Effector memory CD4-positive, alpha-beta T cell (primary cell): ENCODE measurements around the gene STAM.

Experiments used
- DNase-seq, 3 donors: peaks; one replicate each; pipeline ENCODE4 v3.0.0-alpha.2; 2020
- H3K27ac ChIP-seq: 2 replicates; pipeline ENCODE4 v1.7.0; 2013; ENCODE audit warnings: mild to moderate bottlenecking, low read length, moderate library complexity; ENCODE audit not compliant: insufficient read depth, poor library complexity, severe bottlenecking
- H3K27me3 ChIP-seq: replicated peaks from 2 replicates; pipeline ENCODE4 v1.7.0; 2013; ENCODE audit warnings: mild to moderate bottlenecking, low read length; ENCODE audit not compliant: insufficient read depth, control insufficient read depth, poor library complexity, severe bottlenecking
- H3K36me3 ChIP-seq: 2 replicates; pipeline ENCODE4 v1.7.0; 2013; ENCODE audit warnings: mild to moderate bottlenecking, low read length, moderate library complexity; ENCODE audit not compliant: control insufficient read depth, insufficient read depth
- H3K4me1 ChIP-seq: 2 replicates; pipeline ENCODE4 v1.7.0; 2013; ENCODE audit warnings: low read length, mild to moderate bottlenecking; ENCODE audit not compliant: control insufficient read depth, insufficient read depth, poor library complexity, severe bottlenecking
- H3K4me3 ChIP-seq: 2 replicates; pipeline ENCODE4 v1.7.0; 2013; ENCODE audit warnings: low read length, low read depth, mild to moderate bottlenecking; ENCODE audit not compliant: insufficient read depth, poor library complexity, severe bottlenecking
- H3K9me3 ChIP-seq: 2 replicates; pipeline ENCODE4 v1.7.0; 2013; ENCODE audit warnings: mild to moderate bottlenecking, low read length, moderate library complexity; ENCODE audit not compliant: control insufficient read depth
- total RNA-seq, 3 donors: gene quantifications; one replicate each; lab custom pipeline; 2026; lab: John Stamatoyannopoulos, UW

STAM gene
- 52.7 to 85.2 (median 68.5) reads per million in 3 donors for total RNA-seq

DNA sequence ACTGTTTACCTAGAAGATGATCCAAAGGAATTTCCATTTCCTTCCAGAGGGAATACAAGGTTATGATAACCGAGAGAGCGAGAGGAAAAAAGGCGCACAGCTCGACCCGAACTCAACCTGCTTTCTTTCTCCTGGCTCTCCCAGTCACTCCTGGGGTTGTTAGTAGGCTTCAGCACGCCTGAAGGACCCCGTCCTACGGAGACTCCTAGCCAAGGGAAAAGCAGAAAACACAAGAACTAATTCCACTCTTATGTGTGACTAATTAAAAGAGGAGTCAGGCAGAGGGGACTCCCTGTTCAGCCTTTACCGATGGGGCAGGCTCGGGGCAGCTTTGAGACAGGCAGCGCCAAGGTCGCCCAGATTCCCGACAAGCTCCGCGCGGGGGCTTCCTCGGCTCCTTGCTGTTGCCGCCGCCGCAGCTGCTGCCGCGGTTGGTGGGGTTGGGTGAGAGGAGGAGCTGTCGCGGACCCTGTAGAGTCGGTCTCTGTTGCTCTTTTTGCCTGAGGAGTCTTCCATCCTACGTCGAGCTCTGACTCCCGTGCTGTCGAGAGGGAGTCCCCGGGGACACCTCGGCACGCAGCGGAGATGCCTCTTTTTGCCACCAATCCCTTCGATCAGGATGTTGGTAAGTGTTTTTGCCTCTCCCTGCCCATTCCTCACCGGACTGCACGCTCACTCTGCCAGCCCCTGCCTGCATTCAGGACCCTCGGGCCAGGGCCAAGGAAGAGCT is at the start of gene STAM:
Gene STAM, plus strand, starts transcription at position 397 of the 730 bp plus-strand sequence. Its CDS starts 189 bp downstream, at position 586.
- Histone ChIP-seq H3K27ac (peak within 1 kb of the TSS; percentile 96), H3K36me3 (no peaks in the 10 kb centered on the region), H3K27me3 (no peaks in the 10 kb centered on the region), H3K4me1 (peaks cover 20% of the 10 kb centered on the region), H3K4me3 (peak within 1 kb of the TSS; percentile 78), H3K9me3 (no peaks in the 10 kb centered on the region)
- peak; percentile 85 to 88 (median 87) for DNase-seq

DNA sequence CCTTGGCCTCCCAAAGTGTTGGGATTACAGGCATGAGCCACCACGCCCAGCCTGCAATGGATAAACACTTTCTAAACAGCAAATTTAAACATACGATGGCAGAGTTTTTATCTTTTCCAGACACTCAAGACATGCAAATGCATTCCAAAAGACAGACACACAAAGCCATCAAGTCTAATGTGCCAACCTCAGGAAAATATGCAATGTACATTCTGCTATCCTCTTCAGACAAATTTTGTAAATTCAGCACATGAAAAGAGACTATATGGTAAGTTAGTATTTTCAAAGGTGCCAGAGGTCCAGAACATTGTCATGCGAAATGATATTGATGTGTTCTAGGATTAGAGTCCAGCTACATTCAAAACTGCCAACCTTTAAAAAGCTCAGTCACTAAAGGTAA is 46.6 kb upstream of the STAM start:
- Histone ChIP-seq H3K27me3 (no peaks in the 10 kb centered on the region), H3K9me3 (no peaks in the 10 kb centered on the region), H3K27ac (no peak overlapping the region), H3K36me3 (no peaks in the 10 kb centered on the region), H3K4me1 (no peaks in the 10 kb centered on the region), H3K4me3 (no peak overlapping the region)
- DNase-seq = no peak

DNA sequence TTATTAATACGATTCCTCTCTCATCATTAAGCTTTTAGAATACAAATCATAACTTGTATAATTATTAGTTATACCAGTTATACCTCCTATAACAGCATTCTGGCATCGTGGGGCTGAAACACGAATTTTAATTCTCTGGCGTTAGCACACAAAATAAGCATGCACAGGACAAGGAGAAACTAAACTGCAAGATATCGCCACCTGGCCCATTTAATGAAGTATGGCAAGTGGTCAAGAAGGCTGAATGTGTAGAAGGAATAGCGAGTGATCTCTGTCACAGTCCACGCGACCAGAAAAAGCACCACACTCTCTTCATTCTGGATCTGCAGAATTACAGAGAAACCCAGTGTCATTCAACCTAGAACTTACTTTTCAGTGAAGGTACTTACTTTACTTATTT is 44.9 kb upstream of the STAM start:
- no peak for DNase-seq
- Histone ChIP-seq H3K4me3 (no peak overlapping the region), H3K9me3 (no peaks in the 10 kb centered on the region), H3K27ac (no peak overlapping the region), H3K27me3 (no peaks in the 10 kb centered on the region), H3K4me1 (no peaks in the 10 kb centered on the region), H3K36me3 (no peaks in the 10 kb centered on the region)

DNA sequence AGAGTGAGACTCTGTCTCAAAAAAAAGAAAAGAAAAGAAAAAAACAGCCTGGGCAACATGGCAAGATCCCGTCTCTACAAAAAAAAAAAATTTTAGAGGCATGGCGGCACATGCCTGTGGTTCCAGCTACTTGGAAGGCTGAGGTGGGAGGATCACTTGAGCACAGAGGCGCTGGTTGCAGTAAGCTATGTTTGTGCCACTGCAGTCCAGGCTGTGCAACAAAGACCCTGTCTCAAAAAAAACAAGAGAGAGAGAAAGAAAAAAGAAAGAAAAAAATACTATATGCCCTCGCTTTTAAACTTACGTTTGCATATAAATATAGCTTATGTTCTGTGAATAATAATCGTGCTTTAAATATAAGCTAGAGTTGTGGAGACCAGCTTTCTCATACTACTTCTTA is 38.0 kb upstream of the STAM start:
- Histone ChIP-seq H3K27ac (no peak overlapping the region), H3K9me3 (no peaks in the 10 kb centered on the region), H3K4me1 (no peaks in the 10 kb centered on the region), H3K27me3 (no peaks in the 10 kb centered on the region), H3K36me3 (no peaks in the 10 kb centered on the region), H3K4me3 (no peak overlapping the region)
- no peak for DNase-seq

DNA sequence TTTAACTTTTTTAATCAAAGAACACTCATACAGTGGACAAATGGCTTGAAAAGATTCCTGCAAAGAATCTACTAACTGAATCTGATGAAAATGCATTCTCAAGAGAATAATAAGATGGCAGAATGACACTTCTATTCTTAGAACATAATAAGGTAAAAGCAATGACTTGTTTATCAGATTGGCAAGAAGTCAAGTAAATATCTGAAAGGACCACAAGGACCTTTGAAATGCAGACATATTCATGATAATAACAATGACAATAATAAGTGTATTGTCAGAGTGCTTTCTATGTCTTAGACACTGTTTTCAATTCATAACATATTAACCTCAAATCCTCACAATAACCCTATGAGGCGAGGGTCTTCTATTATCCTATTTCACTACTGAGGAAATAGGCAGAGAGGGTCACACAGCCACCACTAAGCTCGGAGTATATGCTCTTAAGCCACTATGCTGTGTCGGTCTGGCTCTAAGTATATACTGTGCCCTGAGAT is 37.4 kb upstream of the STAM start:
- Histone ChIP-seq H3K4me1 (no peaks in the 10 kb centered on the region), H3K27ac (no peak overlapping the region), H3K36me3 (no peaks in the 10 kb centered on the region), H3K4me3 (no peak overlapping the region), H3K9me3 (no peaks in the 10 kb centered on the region), H3K27me3 (no peaks in the 10 kb centered on the region)
- DNase-seq = no peak

DNA sequence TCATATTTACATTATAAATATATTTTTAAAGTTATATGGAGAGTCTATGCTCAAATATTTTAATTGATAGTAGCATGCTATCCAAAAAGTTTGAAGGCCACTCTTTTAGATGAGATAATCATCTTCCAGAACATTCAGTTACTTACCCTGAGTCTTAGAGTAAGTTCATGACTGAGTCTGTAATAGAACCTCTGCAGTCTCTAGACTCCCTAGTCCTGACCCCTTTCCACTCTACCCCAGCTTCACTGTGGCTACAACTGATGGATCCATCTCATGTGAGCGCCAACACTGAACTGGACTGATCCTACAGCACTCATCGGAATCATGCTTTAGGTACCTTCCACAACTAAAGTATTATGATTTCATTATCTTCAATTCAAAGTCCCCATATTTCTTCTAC is 36.9 kb upstream of the STAM start:
- Histone ChIP-seq H3K36me3 (no peaks in the 10 kb centered on the region), H3K4me3 (no peak overlapping the region), H3K27ac (no peak overlapping the region), H3K4me1 (no peaks in the 10 kb centered on the region), H3K9me3 (no peaks in the 10 kb centered on the region), H3K27me3 (no peaks in the 10 kb centered on the region)
- DNase-seq = no peak

DNA sequence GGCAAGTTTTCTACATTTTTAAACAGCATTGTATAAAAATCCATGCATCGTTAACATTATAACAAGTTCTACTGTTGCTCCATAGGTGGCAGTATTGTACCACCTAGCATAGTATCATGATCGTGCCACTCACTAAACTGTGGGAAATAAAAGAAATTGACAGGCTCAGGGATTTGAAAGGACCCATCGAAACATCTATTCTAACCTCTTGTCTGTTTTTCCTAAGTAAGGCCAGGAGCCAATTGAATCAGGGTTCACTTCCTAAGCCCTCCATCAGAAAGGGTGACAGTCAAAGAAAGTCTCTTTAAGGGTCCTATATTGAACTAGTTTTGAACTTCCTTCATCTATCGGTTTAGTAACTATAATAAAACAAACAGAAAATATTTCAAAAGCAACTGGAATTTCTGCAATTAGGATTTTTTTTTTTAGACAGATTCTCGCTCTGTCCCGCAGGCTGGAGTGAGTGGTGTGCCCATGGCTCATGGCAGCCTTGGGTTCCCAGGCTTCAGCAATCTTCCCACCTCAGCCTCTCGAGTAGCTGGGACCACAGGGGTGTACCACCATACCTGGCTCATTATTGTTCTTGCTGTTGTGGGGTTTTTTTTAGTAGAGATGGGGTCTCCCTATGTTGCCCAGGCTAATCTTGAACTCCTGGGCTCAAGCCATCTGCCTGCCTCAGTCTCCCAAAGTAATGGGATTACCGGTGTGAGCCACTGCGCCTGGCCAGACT is 36.2 kb upstream of the STAM start:
- H3K27me3 ChIP-seq = no peaks in the 10 kb centered on the region
- DNase-seq = peak in 1 of 3 donors; percentile 14
- no peak overlapping the region for H3K27ac ChIP-seq
- no peaks in the 10 kb centered on the region for H3K4me1 ChIP-seq
- no peak overlapping the region for H3K4me3 ChIP-seq
- H3K9me3 ChIP-seq = no peaks in the 10 kb centered on the region
- H3K36me3 ChIP-seq = no peaks in the 10 kb centered on the region

DNA sequence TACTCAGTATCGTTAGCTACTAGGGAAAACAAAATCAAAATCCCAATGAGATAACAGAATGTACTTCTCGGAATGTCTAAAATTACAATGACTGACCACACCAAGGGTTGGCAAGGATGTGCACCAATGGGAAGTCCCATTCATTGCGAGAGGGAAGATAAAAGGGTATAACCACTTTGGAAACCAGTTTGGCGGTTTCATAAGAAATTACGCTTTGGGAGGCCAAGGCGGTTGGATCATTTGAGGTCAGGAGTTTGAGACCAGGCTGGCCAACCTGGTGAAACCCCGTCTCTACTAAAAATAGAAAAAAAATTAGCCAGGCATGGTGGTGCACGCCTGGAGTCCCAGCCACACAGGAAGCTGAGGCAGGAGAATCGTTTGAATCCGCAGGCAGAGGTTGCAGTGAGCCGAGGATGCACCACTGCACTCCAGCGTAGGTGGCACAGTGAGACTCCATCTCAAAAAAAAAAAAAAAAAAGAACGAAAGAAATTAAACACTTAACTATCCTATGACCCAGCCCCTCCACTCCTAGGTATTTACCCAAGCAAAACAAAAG is 34.4 kb upstream of the STAM start:
- no peaks in the 10 kb centered on the region for H3K27me3 ChIP-seq
- DNase-seq = no peak
- no peaks in the 10 kb centered on the region for H3K4me1 ChIP-seq

DNA sequence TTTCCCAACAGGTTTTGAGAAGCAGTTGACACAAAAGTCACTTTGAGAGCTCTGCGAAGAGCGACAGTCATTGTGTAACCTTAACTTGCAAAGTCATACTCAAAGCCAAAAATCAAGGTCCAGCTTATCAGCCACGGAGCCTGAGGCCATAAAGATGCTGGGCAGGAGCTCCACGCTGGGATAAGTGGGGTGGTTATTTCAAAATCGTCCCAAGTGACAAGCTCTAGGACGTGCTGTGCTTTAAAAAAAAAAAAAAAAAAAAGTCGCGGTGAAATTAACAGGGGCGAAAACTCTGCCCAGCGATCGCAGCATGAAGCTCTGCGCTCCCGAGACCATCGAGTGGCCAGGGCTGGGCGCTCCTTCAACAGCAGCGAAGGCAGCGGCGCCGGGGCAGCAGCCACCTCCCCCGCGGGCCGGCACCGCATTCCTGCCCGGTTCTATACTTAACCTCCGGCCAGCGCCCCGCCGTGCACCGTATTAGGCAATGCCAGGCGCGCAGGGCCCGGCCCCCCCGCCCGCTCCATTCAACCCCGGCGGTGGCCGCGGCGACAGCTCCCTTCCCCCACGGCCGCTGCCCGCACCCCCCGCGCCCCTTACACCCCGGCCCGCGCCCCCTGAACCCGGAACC is 27.4 kb upstream of the STAM start:
- Histone ChIP-seq H3K9me3 (no peaks in the 10 kb centered on the region), H3K4me3 (peak overlapping the region; percentile 73), H3K36me3 (no peaks in the 10 kb centered on the region), H3K4me1 (peaks cover 4% of the 10 kb centered on the region), H3K27me3 (no peaks in the 10 kb centered on the region), H3K27ac (no peak overlapping the region)
- peak in 1 of 3 donors; percentile 2 for DNase-seq

More for the DNA sequence above, 34.4 kb upstream of the STAM start:
- no peaks in the 10 kb centered on the region for H3K36me3 ChIP-seq
- no peak overlapping the region for H3K4me3 ChIP-seq
- H3K27ac ChIP-seq = no peak overlapping the region
- no peaks in the 10 kb centered on the region for H3K9me3 ChIP-seq
